Calu3 (cell line): ENCODE measurements around the gene PILRA. TPM values are rescaled to one million over a fixed set of nuclear protein-coding genes. Genes with fewer than 3 reads are reported as not detected.

Experiments used
- BruUV-seq: library from RNA; stranded (reverse); fragments of 400-500 nt; replicated peaks from 2 replicates; lab custom pipeline; 2021; lab: Mats Ljungman, UMichigan
- CTCF ChIA-PET: fragments of 300-600 bp; sonication (Branson Sonifier 250); formaldehyde crosslinking; loops from one replicate; lab custom pipeline; 2022; ENCODE audit warnings: antibody characterized with exemption; lab: Charles Lee
- DNase-seq: peaks from one replicate; pipeline ENCODE4 v3.0.0; 2022
- H3K27ac Mint-ChIP-seq: one replicate; pipeline ENCODE4 v1.8.0; 2022; ENCODE audit warnings: mixed read lengths; ENCODE audit not compliant: unreplicated experiment
- H3K27me3 Mint-ChIP-seq: one replicate; pipeline ENCODE4 v1.8.0; 2022; ENCODE audit warnings: mixed read lengths; ENCODE audit not compliant: unreplicated experiment
- H3K36me3 Mint-ChIP-seq: one replicate; pipeline ENCODE4 v1.8.0; 2022; ENCODE audit warnings: mild to moderate bottlenecking, moderate library complexity, mixed read lengths; ENCODE audit not compliant: insufficient read depth, unreplicated experiment
- H3K4me1 Mint-ChIP-seq: one replicate; pipeline ENCODE4 v1.8.0; 2022; ENCODE audit warnings: mild to moderate bottlenecking, low read depth, mixed read lengths; ENCODE audit not compliant: unreplicated experiment
- H3K4me3 Mint-ChIP-seq: one replicate; pipeline ENCODE4 v1.8.0; 2022; ENCODE audit warnings: mild to moderate bottlenecking, low read depth, moderate library complexity, mixed read lengths; ENCODE audit not compliant: unreplicated experiment
- H3K9me3 Mint-ChIP-seq: one replicate; pipeline ENCODE4 v1.8.0; 2022; ENCODE audit warnings: low read depth, mixed read lengths; ENCODE audit not compliant: unreplicated experiment
- intact Hi-C: fragments of 100-400 bp; cut with micrococcal nuclease; formaldehyde crosslinking; loops from one replicate; pipeline ENCODE4 v1.10.0; 2022; ENCODE audit not compliant: unreplicated experiment
- total RNA-seq: library from RNA; stranded (reverse); gene quantifications from 2 replicates; pipeline ENCODE4 v1.2.3, GENCODE V29; 2022
- TF ChIP-seq, protein P1 (sequence below): fragments of 200-600 bp; IDR thresholded peaks from one replicate; pipeline ENCODE4 v1.8.0; 2022; ENCODE audit warnings: antibody characterized with exemption; ENCODE audit not compliant: unreplicated experiment

PILRA gene
- total RNA-seq, 1 experiment from 2014 or later: 3.1 TPM

DNA sequence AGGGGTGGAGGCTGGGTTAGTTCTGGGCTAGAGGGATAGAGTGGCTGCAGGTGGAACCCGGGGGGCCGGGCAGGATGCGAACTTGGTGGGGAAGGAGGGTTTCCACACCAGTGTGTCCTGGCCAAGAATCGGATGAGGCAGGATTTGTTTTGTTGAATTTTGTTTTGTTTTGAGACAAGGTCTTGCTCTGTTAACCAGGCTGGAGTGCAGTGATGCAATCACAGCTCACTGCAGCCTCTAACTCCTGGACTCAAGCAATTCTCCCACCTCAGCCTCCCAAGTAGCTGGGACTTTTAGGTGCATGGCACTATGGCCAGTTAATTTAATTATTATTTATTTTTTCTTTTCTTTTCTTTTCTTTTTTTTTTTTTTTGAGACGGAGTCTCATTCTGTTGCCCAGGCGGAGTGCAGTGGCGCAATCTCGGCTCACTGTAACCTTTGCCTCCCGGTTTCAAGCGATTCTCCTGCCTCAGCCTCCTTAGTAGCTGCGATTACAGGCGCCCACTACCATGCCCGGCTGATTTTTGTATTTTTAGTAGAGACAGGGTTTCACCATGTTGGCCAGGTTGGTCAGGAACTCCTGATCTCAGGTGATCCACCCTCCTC is 76.0 kb downstream of the PILRA start:
- BruUV-seq: no TSS peak
- Mint-ChIP-seq H3K9me3 (no peaks in the 10 kb centered on the region), H3K4me1 (no peaks in the 10 kb centered on the region), H3K27me3 (no peaks in the 10 kb centered on the region), H3K36me3 (peaks cover 9% of the 10 kb centered on the region), H3K4me3 (no peak overlapping the region), H3K27ac (no peak overlapping the region)
- no peak for DNase-seq
- TF ChIP-seq, protein P1, sequence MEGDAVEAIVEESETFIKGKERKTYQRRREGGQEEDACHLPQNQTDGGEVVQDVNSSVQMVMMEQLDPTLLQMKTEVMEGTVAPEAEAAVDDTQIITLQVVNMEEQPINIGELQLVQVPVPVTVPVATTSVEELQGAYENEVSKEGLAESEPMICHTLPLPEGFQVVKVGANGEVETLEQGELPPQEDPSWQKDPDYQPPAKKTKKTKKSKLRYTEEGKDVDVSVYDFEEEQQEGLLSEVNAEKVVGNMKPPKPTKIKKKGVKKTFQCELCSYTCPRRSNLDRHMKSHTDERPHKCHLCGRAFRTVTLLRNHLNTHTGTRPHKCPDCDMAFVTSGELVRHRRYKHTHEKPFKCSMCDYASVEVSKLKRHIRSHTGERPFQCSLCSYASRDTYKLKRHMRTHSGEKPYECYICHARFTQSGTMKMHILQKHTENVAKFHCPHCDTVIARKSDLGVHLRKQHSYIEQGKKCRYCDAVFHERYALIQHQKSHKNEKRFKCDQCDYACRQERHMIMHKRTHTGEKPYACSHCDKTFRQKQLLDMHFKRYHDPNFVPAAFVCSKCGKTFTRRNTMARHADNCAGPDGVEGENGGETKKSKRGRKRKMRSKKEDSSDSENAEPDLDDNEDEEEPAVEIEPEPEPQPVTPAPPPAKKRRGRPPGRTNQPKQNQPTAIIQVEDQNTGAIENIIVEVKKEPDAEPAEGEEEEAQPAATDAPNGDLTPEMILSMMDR: no peak
- CTCF ChIA-PET: interaction anchor here (0.7 kb wide), 1 partner anchor 338 kb away, joined by 6 read pairs; no protein-coding TSS in a partner anchor
- intact Hi-C loops: no loop called here

Other genes starting within 250 kb of the PILRA start
- gene MBLAC1, start 246.5 kb upstream of the PILRA start, total RNA-seq: 1.2 TPM in 2 replicates
- gene LAMTOR4, start 224.6 kb upstream of the PILRA start, total RNA-seq: 43.6 and 56.6 TPM in 2 replicates
- gene TRAPPC14, start 214.8 kb upstream of the PILRA start, total RNA-seq: 17.4 and 17.5 TPM in 2 replicates
- 0.14 TPM in 1 of 2 replicates, not detected in the other for gene GAL3ST4, start 204.9 kb upstream of the PILRA start, total RNA-seq
- gene GPC2, start 196.1 kb upstream of the PILRA start, total RNA-seq: 3.2 and 3.6 TPM in 2 replicates
- 0.66 and 1.2 TPM in 2 replicates for gene STAG3, start 195.6 kb upstream of the PILRA start, total RNA-seq
- not detected in 2 replicates for gene PVRIG, start 153.5 kb upstream of the PILRA start, total RNA-seq
- not detected in 2 replicates for gene SPDYE3, start 65.8 kb upstream of the PILRA start, total RNA-seq
- gene PILRB, start 15.4 kb upstream of the PILRA start, total RNA-seq: 40.0 and 40.4 TPM in 2 replicates
- 4.1 and 4.3 TPM in 2 replicates for gene ZCWPW1, start 55.2 kb downstream of the PILRA start, total RNA-seq
- 26.1 and 30.6 TPM in 2 replicates for gene MEPCE, start 56.3 kb downstream of the PILRA start, total RNA-seq
- 23.5 and 29.1 TPM in 2 replicates for gene PPP1R35, start 63.0 kb downstream of the PILRA start, total RNA-seq
- 4.5 and 9.1 TPM in 2 replicates for gene SPACDR, start 90.8 kb downstream of the PILRA start, total RNA-seq
- 24.4 and 27.3 TPM in 2 replicates for gene TSC22D4, start 105.7 kb downstream of the PILRA start, total RNA-seq
- 0.38 and 0.39 TPM in 2 replicates for gene NYAP1, start 110.4 kb downstream of the PILRA start, total RNA-seq
- gene AGFG2, start 165.7 kb downstream of the PILRA start, total RNA-seq: 45.6 and 63.1 TPM in 2 replicates
- 3.1 and 3.2 TPM in 2 replicates for gene SAP25, start 200.4 kb downstream of the PILRA start, total RNA-seq
- 29.0 and 34.6 TPM in 2 replicates for gene LRCH4, start 212.6 kb downstream of the PILRA start, total RNA-seq
- 0.29 and 0.66 TPM in 2 replicates for gene FBXO24, start 212.8 kb downstream of the PILRA start, total RNA-seq
- 4.4 and 6.1 TPM in 2 replicates for gene PCOLCE, start 228.9 kb downstream of the PILRA start, total RNA-seq
- gene MOSPD3, start 239.1 kb downstream of the PILRA start, total RNA-seq: 11.7 and 14.6 TPM in 2 replicates